Posterior vena cava (tissue), 2 donors: ENCODE results near the gene HHAT. TPM values are rescaled to one million over a fixed set of nuclear protein-coding genes. Genes with fewer than 3 reads are reported as not detected.

Experiments used
- DNase-seq: peaks from one replicate; pipeline ENCODE4 v3.0.0-alpha.2; 2020; ENCODE audit warnings: low spot score
- intact Hi-C, 2 donors: fragments of 100-400 bp; cut with DNase I; formaldehyde crosslinking; loops; one replicate each; pipeline versions ENCODE4 v1.14.1 to v1.14.2; 2022 to 2023
- total RNA-seq, 2 donors: library from RNA; stranded (reverse); fragmentation: NEBNext Ultra II Directional; extraction: Animal tissue kit (Norgen Biotek cat#: 25700); gene quantifications; one replicate each; pipeline ENCODE4 v1.2.1, GENCODE V29; 2021
- donor health status: DM: yes; HTN: yes; CAD: no.
- donor health status: DM: yes; HTN: yes; CAD: no.

The HHAT gene
- total RNA-seq, 2 donors from 2014 or later: 1.5 to 1.7 TPM

- no peak for DNase-seq
- intact Hi-C loops: loop anchor here in 1 of 2 donors (10.0 kb wide), 1 partner anchor 537 kb away; the partner anchor contains the start of gene KCNH1
Observed at GRCh38 chr1:210597555-210598134, 268.9 kb downstream of the HHAT start.

- intact Hi-C loops: loop anchor here in 1 of 2 donors (10.0 kb wide), 1 partner anchor 537 kb away; the partner anchor contains the start of gene KCNH1
- peak; percentile 88 for DNase-seq
Observed at GRCh38 chr1:210598135-210598652, 269.5 kb downstream of the HHAT start.

GRCh38 chr1:210600421-210601159 lies 271.9 kb downstream of the HHAT start:
- intact Hi-C loops: no loop called here
- DNase-seq: no peak

- intact Hi-C loops: no loop called here
- DNase-seq: no peak
Observed at GRCh38 chr1:210603123-210603522, 274.4 kb downstream of the HHAT start.

GRCh38 chr1:210605099-210605498 lies 276.4 kb downstream of the HHAT start:
- DNase-seq: no peak
- intact Hi-C loops: no loop called here

GRCh38 chr1:210607361-210607760 lies 278.7 kb downstream of the HHAT start:
- intact Hi-C loops: no loop called here
- DNase-seq: no peak

- DNase-seq: no peak
- intact Hi-C loops: no loop called here
Observed at GRCh38 chr1:210608767-210609166, 280.1 kb downstream of the HHAT start.

GRCh38 chr1:210616356-210616755 lies 287.7 kb downstream of the HHAT start:
- intact Hi-C loops: no loop called here

GRCh38 chr1:210617293-210617692 lies 288.6 kb downstream of the HHAT start:
- no peak for DNase-seq
- intact Hi-C loops: no loop called here

More at GRCh38 chr1:210616356-210616755, 287.7 kb downstream of the HHAT start:
- no peak for DNase-seq

- no peak for DNase-seq
- intact Hi-C loops: no loop called here
Observed at GRCh38 chr1:210618369-210618768, 289.7 kb downstream of the HHAT start.

GRCh38 chr1:210620867-210621488 lies 292.3 kb downstream of the HHAT start:
- no peak for DNase-seq
- intact Hi-C loops: no loop called here

- intact Hi-C loops: no loop called here
- no peak for DNase-seq
Observed at GRCh38 chr1:210621712-210622111, 293.0 kb downstream of the HHAT start.

- no peak for DNase-seq
- intact Hi-C loops: no loop called here
Observed at GRCh38 chr1:210624722-210625121, 296.0 kb downstream of the HHAT start.

- no peak for DNase-seq
- intact Hi-C loops: no loop called here
Observed at GRCh38 chr1:210625715-210626114, 297.0 kb downstream of the HHAT start.

- intact Hi-C loops: no loop called here
Observed at GRCh38 chr1:210626341-210626740, 297.6 kb downstream of the HHAT start.

GRCh38 chr1:210627755-210628154 lies 299.1 kb downstream of the HHAT start:
- intact Hi-C loops: no loop called here
- no peak for DNase-seq

More at GRCh38 chr1:210626341-210626740, 297.6 kb downstream of the HHAT start:
- DNase-seq: no peak

- intact Hi-C loops: no loop called here
- DNase-seq: no peak
Observed at GRCh38 chr1:210629276-210629675, 300.6 kb downstream of the HHAT start.

GRCh38 chr1:210631399-210631798 lies 302.7 kb downstream of the HHAT start:
- intact Hi-C loops: loop anchor here in 1 of 2 donors (10.0 kb wide), 1 partner anchor 107 kb away; no protein-coding TSS in a partner anchor
- no peak for DNase-seq

- intact Hi-C loops: loop anchor here in 1 of 2 donors (10.0 kb wide), 1 partner anchor 108 kb away; no protein-coding TSS in a partner anchor
- DNase-seq: no peak
Observed at GRCh38 chr1:210633140-210633539, 304.4 kb downstream of the HHAT start.

GRCh38 chr1:210633636-210634035 lies 304.9 kb downstream of the HHAT start:
- intact Hi-C loops: loop anchor here in 1 of 2 donors (10.0 kb wide), 1 partner anchor 109 kb away; no protein-coding TSS in a partner anchor
- no peak for DNase-seq
